HEK293 (cell line): ENCODE data around the gene MYO1C.

Experiments
- BCL11A ChIP-seq: fragments of 450-650 bp; formaldehyde crosslinking; IDR thresholded peaks from 2 replicates; pipeline ENCODE4 v1.5.1; 2016; ENCODE audit warnings: low read depth, missing biosample characterization, missing genetic modification characterization
- HOXD13 ChIP-seq: sonication (generic); formaldehyde crosslinking; IDR thresholded peaks from 2 replicates; pipeline ENCODE4 v1.8.0; 2022; ENCODE audit warnings: missing genetic modification reagents, borderline replicate concordance
- KLF10 ChIP-seq: fragments of 450-650 bp; IDR thresholded peaks from 2 replicates; pipeline ENCODE4 v1.5.1; 2018; ENCODE audit warnings: missing biosample characterization, mild to moderate bottlenecking, missing genetic modification characterization
- KLF9 ChIP-seq: fragments of 450-650 bp; formaldehyde crosslinking; IDR thresholded peaks from 2 replicates; pipeline ENCODE4 v1.5.1; 2016; ENCODE audit warnings: missing biosample characterization, missing genetic modification characterization, low read depth
- REST ChIP-seq: fragments of 450-650 bp; formaldehyde crosslinking; IDR thresholded peaks from 2 replicates; pipeline ENCODE4 v1.5.1; 2016; ENCODE audit warnings: missing biosample characterization, missing genetic modification characterization
- SALL2 ChIP-seq: fragments of 450-650 bp; formaldehyde crosslinking; IDR thresholded peaks from 2 replicates; pipeline ENCODE4 v1.5.0; 2017; ENCODE audit warnings: missing biosample characterization, mild to moderate bottlenecking, missing genetic modification characterization, borderline replicate concordance
- SP2 ChIP-seq: fragments of 450-650 bp; formaldehyde crosslinking; IDR thresholded peaks from 2 replicates; pipeline ENCODE4 v1.5.1; 2016; ENCODE audit warnings: missing biosample characterization, missing genetic modification characterization
- ZFP41 ChIP-seq: fragments of 450-650 bp; formaldehyde crosslinking; IDR thresholded peaks from 2 replicates; pipeline ENCODE4 v1.5.1; 2016; ENCODE audit warnings: missing biosample characterization, missing genetic modification characterization, borderline replicate concordance
- ZNF133 ChIP-seq: fragments of 450-650 bp; formaldehyde crosslinking; IDR thresholded peaks from 2 replicates; pipeline ENCODE4 v1.5.1; 2016; ENCODE audit warnings: missing biosample characterization, missing genetic modification characterization
- ZNF274 ChIP-seq, 2 experiments: fragments of 200-500 bp in 1 of 2; fragments of 450-650 bp in 1 of 2; sonication (Bioruptor generic) in 1 of 2; formaldehyde crosslinking in 1 of 2; IDR thresholded peaks; 2 replicates each; pipeline versions ENCODE4 v1.5.1 to v1.6.1; 2014 to 2016; ENCODE audit warnings: borderline replicate concordance in 1 of 2, inconsistent platforms in 1 of 2, low read length in 1 of 2, missing biosample characterization in 1 of 2, missing genetic modification characterization in 1 of 2
- ZNF324 ChIP-seq: fragments of 450-650 bp; formaldehyde crosslinking; IDR thresholded peaks from 2 replicates; pipeline ENCODE4 v1.5.1; 2016; ENCODE audit warnings: missing biosample characterization, missing genetic modification characterization
- ZNF777 ChIP-seq: fragments of 450-650 bp; formaldehyde crosslinking; IDR thresholded peaks from 2 replicates; pipeline ENCODE4 v1.5.1; 2017; ENCODE audit warnings: missing biosample characterization, missing genetic modification characterization, borderline replicate concordance
- TF ChIP-seq, protein P1 (sequence below): IDR thresholded peaks from 2 replicates; pipeline ENCODE4 v1.6.1; 2011; ENCODE audit warnings: mild to moderate bottlenecking, low read depth, low read length, borderline replicate concordance
- TF ChIP-seq, protein P2 (sequence below): fragments of 450-650 bp; formaldehyde crosslinking; IDR thresholded peaks from 2 replicates; pipeline ENCODE4 v1.5.1; 2016; ENCODE audit warnings: missing biosample characterization, missing genetic modification characterization

GRCh38 chr17:1522626-1523025, 30.1 kb upstream of the MYO1C start:
- TF ChIP-seq HOXD13 (CRISPR knock-in tag) (no peak), ZFP41 (tag by site-specific recombination) (no peak), ZNF324 (no peak), REST (tag by site-specific recombination) (no peak), KLF9 (tag by site-specific recombination) (no peak), SALL2 (tag by site-specific recombination) (no peak), BCL11A (no peak), ZNF274 (IDR thresholded peaks at IDR 0.05; ENCODE audit: low read length) (no peak), ZNF274 (tag by site-specific recombination; IDR thresholded peaks at IDR 0.05; ENCODE audit: borderline replicate concordance) (no peak), ZNF133 (tag by site-specific recombination) (no peak), SP2 (tag by site-specific recombination) (no peak), KLF10 (tag by site-specific recombination) (no peak), ZNF777 (no peak)
- TF ChIP-seq, protein P1, sequence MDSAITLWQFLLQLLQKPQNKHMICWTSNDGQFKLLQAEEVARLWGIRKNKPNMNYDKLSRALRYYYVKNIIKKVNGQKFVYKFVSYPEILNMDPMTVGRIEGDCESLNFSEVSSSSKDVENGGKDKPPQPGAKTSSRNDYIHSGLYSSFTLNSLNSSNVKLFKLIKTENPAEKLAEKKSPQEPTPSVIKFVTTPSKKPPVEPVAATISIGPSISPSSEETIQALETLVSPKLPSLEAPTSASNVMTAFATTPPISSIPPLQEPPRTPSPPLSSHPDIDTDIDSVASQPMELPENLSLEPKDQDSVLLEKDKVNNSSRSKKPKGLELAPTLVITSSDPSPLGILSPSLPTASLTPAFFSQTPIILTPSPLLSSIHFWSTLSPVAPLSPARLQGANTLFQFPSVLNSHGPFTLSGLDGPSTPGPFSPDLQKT, result no peak
- TF ChIP-seq, protein P2, sequence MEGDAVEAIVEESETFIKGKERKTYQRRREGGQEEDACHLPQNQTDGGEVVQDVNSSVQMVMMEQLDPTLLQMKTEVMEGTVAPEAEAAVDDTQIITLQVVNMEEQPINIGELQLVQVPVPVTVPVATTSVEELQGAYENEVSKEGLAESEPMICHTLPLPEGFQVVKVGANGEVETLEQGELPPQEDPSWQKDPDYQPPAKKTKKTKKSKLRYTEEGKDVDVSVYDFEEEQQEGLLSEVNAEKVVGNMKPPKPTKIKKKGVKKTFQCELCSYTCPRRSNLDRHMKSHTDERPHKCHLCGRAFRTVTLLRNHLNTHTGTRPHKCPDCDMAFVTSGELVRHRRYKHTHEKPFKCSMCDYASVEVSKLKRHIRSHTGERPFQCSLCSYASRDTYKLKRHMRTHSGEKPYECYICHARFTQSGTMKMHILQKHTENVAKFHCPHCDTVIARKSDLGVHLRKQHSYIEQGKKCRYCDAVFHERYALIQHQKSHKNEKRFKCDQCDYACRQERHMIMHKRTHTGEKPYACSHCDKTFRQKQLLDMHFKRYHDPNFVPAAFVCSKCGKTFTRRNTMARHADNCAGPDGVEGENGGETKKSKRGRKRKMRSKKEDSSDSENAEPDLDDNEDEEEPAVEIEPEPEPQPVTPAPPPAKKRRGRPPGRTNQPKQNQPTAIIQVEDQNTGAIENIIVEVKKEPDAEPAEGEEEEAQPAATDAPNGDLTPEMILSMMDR, result no peak
